Activated CD4-positive, alpha-beta memory T cell treated with anti-CD3 and anti-CD28 coated beads, Interleukin-2, amount 10 ng/mL, durations not matched to agents 7 days and 5 days (primary cell): ENCODE measurements around the gene FYB2. TPM values are rescaled to one million over a fixed set of nuclear protein-coding genes. Genes with fewer than 3 reads are reported as not detected.

ENCODE experiments used
- CTCF ChIA-PET: fragments of 350-600 bp; sonication (Branson Sonifier 250); formaldehyde crosslinking; loops from one replicate; lab custom pipeline; 2021; ENCODE audit warnings: antibody characterized with exemption, inconsistent platforms; lab: Charles Lee
- POLR2A ChIA-PET: fragments of 350-600 bp; sonication (Branson Sonifier 250); formaldehyde crosslinking; loops from one replicate; lab custom pipeline; 2021; ENCODE audit warnings: antibody characterized with exemption; lab: Charles Lee
- DNase-seq: peaks from one replicate; pipeline ENCODE4 v3.0.0-alpha.2; 2020
- H3K27ac Mint-ChIP-seq: one replicate; pipeline ENCODE4 v1.8.0; 2021; ENCODE audit warnings: mild to moderate bottlenecking, mixed read lengths
- H3K27me3 Mint-ChIP-seq: one replicate; pipeline ENCODE4 v1.8.0; 2021; ENCODE audit warnings: mixed read lengths
- H3K36me3 Mint-ChIP-seq: one replicate; pipeline ENCODE4 v1.8.0; 2021; ENCODE audit warnings: low read depth, mixed read lengths
- H3K4me1 Mint-ChIP-seq: one replicate; pipeline ENCODE4 v1.8.0; 2021; ENCODE audit warnings: mixed read lengths
- H3K4me3 Mint-ChIP-seq: one replicate; pipeline ENCODE4 v1.8.0; 2021; ENCODE audit warnings: mild to moderate bottlenecking, mixed read lengths
- H3K9me3 Mint-ChIP-seq: one replicate; pipeline ENCODE4 v1.8.0; 2021; ENCODE audit warnings: mixed read lengths
- total RNA-seq, 2 experiments: library from RNA; stranded (reverse); gene quantifications; one replicate each; pipeline ENCODE4 v1.2.3, GENCODE V29; 2021

The FYB2 gene
- total RNA-seq, 2 experiments from 2014 or later, result not detected

- Mint-ChIP-seq H3K4me1 (no peaks in the 10 kb centered on the region), H3K4me3 (no peak overlapping the region), H3K27ac (no peak overlapping the region), H3K9me3 (no peaks in the 10 kb centered on the region), H3K27me3 (no peaks in the 10 kb centered on the region), H3K36me3 (no peaks in the 10 kb centered on the region)
- DNase-seq, result no peak
- ChIA-PET CTCF (no interaction called here), POLR2A (no interaction called here)
Measured at GRCh38 chr1:56827711-56828110, 8.5 kb upstream of the FYB2 start.

DNA sequence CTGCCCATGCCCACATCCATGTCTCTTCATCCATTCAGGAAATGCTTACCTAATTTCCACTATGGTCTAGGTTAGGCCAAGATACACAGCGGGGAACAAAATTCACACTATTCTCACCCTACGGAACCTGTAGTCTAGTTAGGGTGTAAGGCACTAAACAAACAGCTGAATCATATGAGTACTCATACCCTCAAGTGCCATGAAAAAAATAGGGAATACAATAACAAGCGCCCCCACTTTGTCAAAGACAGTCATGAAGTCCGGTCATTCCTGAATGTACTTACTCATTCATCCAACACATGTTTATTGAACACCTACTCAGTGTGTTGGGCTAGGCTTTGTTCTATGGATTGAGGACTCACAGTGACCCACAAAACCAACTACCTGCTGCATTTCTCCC is 6.2 kb upstream of the FYB2 start:
- POLR2A ChIA-PET, result no interaction called here
- DNase-seq, result no peak
- H3K27me3 Mint-ChIP-seq, result peaks cover 3% of the 10 kb centered on the region
- H3K36me3 Mint-ChIP-seq, result no peaks in the 10 kb centered on the region
- H3K4me1 Mint-ChIP-seq, result no peaks in the 10 kb centered on the region
- H3K27ac Mint-ChIP-seq, result no peak overlapping the region
- no peaks in the 10 kb centered on the region for H3K9me3 Mint-ChIP-seq
- CTCF ChIA-PET, result no interaction called here
- H3K4me3 Mint-ChIP-seq, result no peak overlapping the region

- Mint-ChIP-seq H3K27me3 (peaks cover 3% of the 10 kb centered on the region), H3K36me3 (no peaks in the 10 kb centered on the region), H3K9me3 (no peaks in the 10 kb centered on the region), H3K4me1 (no peaks in the 10 kb centered on the region), H3K4me3 (no peak overlapping the region), H3K27ac (no peak overlapping the region)
- ChIA-PET POLR2A (no interaction called here), CTCF (no interaction called here)
- no peak for DNase-seq
Measured at GRCh38 chr1:56824938-56825337, 5.7 kb upstream of the FYB2 start.

GRCh38 chr1:56824271-56824670 is 5.1 kb upstream of the FYB2 start:
- no peak overlapping the region for H3K27ac Mint-ChIP-seq
- no peak overlapping the region for H3K4me3 Mint-ChIP-seq
- peaks cover 3% of the 10 kb centered on the region for H3K27me3 Mint-ChIP-seq
- H3K4me1 Mint-ChIP-seq, result no peaks in the 10 kb centered on the region
- no peaks in the 10 kb centered on the region for H3K9me3 Mint-ChIP-seq
- ChIA-PET POLR2A (no interaction called here), CTCF (no interaction called here)
- H3K36me3 Mint-ChIP-seq, result no peaks in the 10 kb centered on the region
- no peak for DNase-seq

DNA sequence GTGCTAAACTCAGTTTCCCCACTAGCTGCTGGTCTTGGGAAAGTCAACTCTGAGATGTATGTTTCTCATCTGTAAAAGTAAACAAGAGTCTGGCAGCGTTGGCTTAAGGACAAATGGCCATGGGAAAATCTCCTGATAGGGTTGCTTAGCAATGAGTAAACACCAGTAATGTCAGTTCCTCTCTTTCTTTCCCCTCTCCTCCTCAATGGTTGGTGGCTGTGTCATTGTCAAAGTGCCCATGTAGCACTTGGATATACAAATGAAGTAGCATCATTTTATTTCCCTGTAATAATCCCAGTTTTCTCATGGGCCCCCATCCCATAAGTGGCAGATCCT is 2.2 kb upstream of the FYB2 start:
- no peak overlapping the region for H3K4me3 Mint-ChIP-seq
- H3K4me1 Mint-ChIP-seq, result no peaks in the 10 kb centered on the region
- no peak overlapping the region for H3K27ac Mint-ChIP-seq
- CTCF ChIA-PET, result interaction anchor here (0.6 to 2.3 kb wide), 5 partner anchors 9 to 31 kb away, joined by 3 to 9 read pairs (median 4); no protein-coding TSS in a partner anchor
- DNase-seq, result no peak
- H3K27me3 Mint-ChIP-seq, result peaks cover 3% of the 10 kb centered on the region
- POLR2A ChIA-PET, result no interaction called here
- H3K36me3 Mint-ChIP-seq, result no peaks in the 10 kb centered on the region
- H3K9me3 Mint-ChIP-seq, result no peaks in the 10 kb centered on the region

DNA sequence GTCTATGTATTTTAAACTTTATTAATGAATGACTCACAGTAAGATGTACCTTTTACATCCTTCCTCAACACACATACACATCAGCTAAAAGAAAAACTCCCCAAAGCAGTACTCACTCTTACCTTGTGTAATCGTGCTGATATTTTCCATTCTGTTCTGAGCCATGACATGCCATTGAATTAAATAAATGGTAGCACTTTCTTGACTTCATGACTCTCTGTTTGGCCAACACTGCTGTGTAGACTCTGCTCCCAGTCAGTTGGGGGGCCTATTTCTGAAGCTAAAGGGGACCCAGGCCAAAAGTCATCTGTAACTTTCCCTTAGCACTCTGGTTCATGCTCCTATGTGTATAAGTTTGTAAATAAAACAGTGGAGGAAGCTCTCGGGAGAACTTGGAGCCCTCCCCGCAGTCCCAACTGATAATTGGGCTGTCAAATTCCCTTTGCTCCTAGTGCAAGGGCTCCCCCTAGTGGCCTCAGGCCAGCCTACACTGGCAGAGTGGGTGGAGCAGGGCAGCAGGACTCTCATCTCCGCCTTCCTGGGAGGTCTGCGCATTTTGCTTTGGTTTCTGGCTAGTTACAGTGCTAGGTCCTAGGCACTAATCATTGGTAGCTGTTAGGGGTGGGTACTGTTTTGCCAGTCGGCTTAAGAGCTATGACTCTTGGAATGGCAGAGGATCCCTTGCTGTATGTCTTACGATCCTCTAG is 1.7 kb upstream of the FYB2 start:
- Mint-ChIP-seq H3K4me3 (no peak overlapping the region), H3K9me3 (no peaks in the 10 kb centered on the region), H3K36me3 (no peaks in the 10 kb centered on the region), H3K4me1 (no peaks in the 10 kb centered on the region), H3K27ac (no peak overlapping the region), H3K27me3 (peaks cover 3% of the 10 kb centered on the region)
- POLR2A ChIA-PET, result no interaction called here
- CTCF ChIA-PET, result interaction anchor here (0.6 to 2.3 kb wide), 6 partner anchors 10 to 30 kb away, joined by 3 to 9 read pairs (median 4); no protein-coding TSS in a partner anchor
- peak; percentile 70 for DNase-seq

DNA sequence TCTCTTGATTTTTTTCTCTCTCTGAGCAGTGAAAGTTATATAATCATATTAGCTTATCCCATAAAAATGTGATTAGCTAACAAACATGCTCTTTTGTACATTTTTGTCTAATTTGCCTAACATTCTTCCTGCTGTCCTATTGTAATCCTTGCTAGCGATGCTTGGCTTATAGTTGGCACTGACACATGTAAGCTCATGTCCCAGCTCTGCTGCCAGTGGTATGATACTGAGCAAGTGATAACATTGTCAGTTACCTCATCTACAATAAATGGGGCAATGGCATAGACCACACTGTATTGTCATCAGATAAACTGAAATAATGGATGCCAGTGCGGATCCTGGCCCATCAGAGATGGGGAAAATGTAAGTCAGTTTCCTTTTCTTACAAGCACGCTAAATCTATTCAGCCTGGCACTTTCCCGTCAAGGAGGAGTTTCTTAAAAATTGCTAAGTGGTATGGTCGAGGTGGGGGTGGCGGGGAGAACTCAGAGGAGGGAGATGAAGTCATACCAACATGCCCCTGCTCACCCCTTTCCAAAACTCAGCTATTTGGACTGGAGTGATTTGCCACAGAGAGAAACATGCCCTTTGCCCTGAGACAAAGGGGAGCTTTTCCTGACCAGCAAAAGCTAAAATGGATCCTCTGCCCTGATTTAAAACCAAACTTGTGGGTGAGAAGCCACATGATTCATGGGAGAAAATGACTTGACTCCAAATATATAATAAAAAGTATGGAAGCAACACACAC is 1.3 kb downstream of the FYB2 start:
- ChIA-PET CTCF (no interaction called here), POLR2A (no interaction called here)
- peaks cover 5% of the 10 kb centered on the region for H3K27me3 Mint-ChIP-seq
- no peak for DNase-seq
- no peak overlapping the region for H3K27ac Mint-ChIP-seq
- H3K4me1 Mint-ChIP-seq, result no peaks in the 10 kb centered on the region
- H3K4me3 Mint-ChIP-seq, result no peak overlapping the region
- H3K9me3 Mint-ChIP-seq, result no peaks in the 10 kb centered on the region
- no peaks in the 10 kb centered on the region for H3K36me3 Mint-ChIP-seq

DNA sequence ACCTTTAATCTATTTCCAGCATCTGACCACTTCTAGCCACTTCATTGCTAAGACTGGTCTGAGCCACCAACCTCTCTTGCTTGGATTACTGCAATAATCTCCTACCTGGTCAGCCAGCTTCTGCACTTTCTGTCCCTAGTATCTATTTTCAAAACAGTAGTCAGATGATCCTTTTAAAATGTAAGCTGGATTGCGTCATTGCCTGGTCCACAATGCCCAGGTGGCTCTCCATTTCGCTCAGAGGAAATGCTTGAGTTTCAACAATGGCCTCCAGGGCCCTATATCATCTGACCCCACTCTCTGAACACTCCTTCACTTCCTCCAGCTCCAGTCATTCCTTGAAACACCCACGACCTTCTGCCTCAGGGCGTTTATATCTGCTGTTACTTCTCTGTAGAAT is 2.3 kb downstream of the FYB2 start:
- no peak overlapping the region for H3K4me3 Mint-ChIP-seq
- ChIA-PET CTCF (no interaction called here), POLR2A (no interaction called here)
- H3K27ac Mint-ChIP-seq, result no peak overlapping the region
- H3K27me3 Mint-ChIP-seq, result peaks cover 8% of the 10 kb centered on the region
- no peaks in the 10 kb centered on the region for H3K36me3 Mint-ChIP-seq
- H3K9me3 Mint-ChIP-seq, result no peaks in the 10 kb centered on the region
- DNase-seq, result no peak
- no peaks in the 10 kb centered on the region for H3K4me1 Mint-ChIP-seq

- CTCF ChIA-PET, result no interaction called here
- H3K4me1 Mint-ChIP-seq, result no peaks in the 10 kb centered on the region
- H3K9me3 Mint-ChIP-seq, result no peaks in the 10 kb centered on the region
- H3K27ac Mint-ChIP-seq, result no peak overlapping the region
- DNase-seq, result no peak
- no peak overlapping the region for H3K4me3 Mint-ChIP-seq
- H3K36me3 Mint-ChIP-seq, result no peaks in the 10 kb centered on the region
- POLR2A ChIA-PET, result no interaction called here
- H3K27me3 Mint-ChIP-seq, result peaks cover 5% of the 10 kb centered on the region
Measured at GRCh38 chr1:56816264-56816663, 2.9 kb downstream of the FYB2 start.

- H3K9me3 Mint-ChIP-seq, result no peaks in the 10 kb centered on the region
- no peak overlapping the region for H3K27ac Mint-ChIP-seq
- ChIA-PET CTCF (no interaction called here), POLR2A (no interaction called here)
- no peaks in the 10 kb centered on the region for H3K36me3 Mint-ChIP-seq
- peaks cover 8% of the 10 kb centered on the region for H3K27me3 Mint-ChIP-seq
- no peak for DNase-seq
- no peak overlapping the region for H3K4me3 Mint-ChIP-seq
- no peaks in the 10 kb centered on the region for H3K4me1 Mint-ChIP-seq
Measured at GRCh38 chr1:56814205-56814604, 5.0 kb downstream of the FYB2 start.

DNA sequence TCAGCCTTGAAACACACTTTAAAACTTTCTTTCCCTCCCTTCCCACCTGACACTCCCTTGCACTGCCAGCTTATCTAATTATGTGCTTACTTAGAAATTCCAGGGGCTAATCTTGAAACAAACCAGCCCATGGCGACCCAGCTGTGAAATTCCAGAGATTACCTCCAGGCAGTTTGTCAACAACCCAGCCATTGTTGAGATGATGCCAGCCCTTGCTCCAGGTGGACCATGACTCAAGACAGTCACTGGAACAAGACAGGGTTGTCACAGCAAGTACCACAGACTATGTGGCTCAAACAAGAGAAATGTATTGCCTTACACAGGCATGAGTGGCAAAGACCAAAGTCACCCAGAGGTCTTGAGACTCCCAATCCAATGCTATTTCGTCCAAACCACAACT is 7.9 kb downstream of the FYB2 start:
- H3K27me3 Mint-ChIP-seq, result peaks cover 8% of the 10 kb centered on the region
- no peak for DNase-seq
- H3K36me3 Mint-ChIP-seq, result no peaks in the 10 kb centered on the region
- no peaks in the 10 kb centered on the region for H3K9me3 Mint-ChIP-seq
- POLR2A ChIA-PET, result no interaction called here
- H3K27ac Mint-ChIP-seq, result no peak overlapping the region
- no peak overlapping the region for H3K4me3 Mint-ChIP-seq
- no peaks in the 10 kb centered on the region for H3K4me1 Mint-ChIP-seq
- CTCF ChIA-PET, result interaction anchor here (0.9 kb wide), 1 partner anchor 10 kb away, joined by 3 read pairs; no protein-coding TSS in a partner anchor

GRCh38 chr1:56808410-56808809 is 10.8 kb downstream of the FYB2 start:
- Mint-ChIP-seq H3K4me3 (no peak overlapping the region), H3K27me3 (peaks cover 8% of the 10 kb centered on the region), H3K36me3 (no peaks in the 10 kb centered on the region), H3K9me3 (no peaks in the 10 kb centered on the region), H3K27ac (no peak overlapping the region), H3K4me1 (no peaks in the 10 kb centered on the region)
- CTCF ChIA-PET, result interaction anchor here (2.1 kb wide), 1 partner anchor 12 kb away, joined by 9 read pairs; no protein-coding TSS in a partner anchor
- POLR2A ChIA-PET, result no interaction called here
- no peak for DNase-seq

DNA sequence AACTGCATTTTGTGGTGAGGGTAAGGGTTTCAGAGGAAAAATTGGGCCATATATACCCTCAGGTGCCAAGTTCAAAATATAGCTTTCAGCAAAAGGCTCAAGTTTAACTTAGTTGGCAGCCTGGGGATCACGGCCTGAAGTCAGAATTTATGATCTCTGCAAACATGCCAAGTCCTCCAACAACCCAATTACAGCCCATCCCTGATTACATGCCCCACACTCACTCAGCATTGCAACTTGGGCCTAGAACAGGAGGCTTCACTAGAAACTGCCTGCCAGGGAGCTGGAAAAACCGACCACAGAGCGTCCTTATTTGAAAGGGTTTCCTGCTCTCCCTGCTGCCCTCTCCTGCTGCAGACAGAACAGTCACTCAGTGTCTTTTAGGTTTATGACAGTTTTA is 12.4 kb downstream of the FYB2 start:
- no peak for DNase-seq
- ChIA-PET POLR2A (no interaction called here), CTCF (interaction anchor here (2.1 kb wide), 1 partner anchor 14 kb away, joined by 9 read pairs; no protein-coding TSS in a partner anchor)
- Mint-ChIP-seq H3K27ac (no peak overlapping the region), H3K4me3 (no peak overlapping the region), H3K4me1 (no peaks in the 10 kb centered on the region), H3K27me3 (peaks cover 2% of the 10 kb centered on the region), H3K9me3 (no peaks in the 10 kb centered on the region), H3K36me3 (no peaks in the 10 kb centered on the region)
